H1 (cell line): Measurements from ENCODE around the gene ZBTB38. TPM values are rescaled to one million over a fixed set of nuclear protein-coding genes. Genes with fewer than 3 reads are reported as not detected.

Source experiments
- CTCF ChIA-PET: fragments of 300-600 bp; sonication (Branson Sonifier 250); formaldehyde crosslinking; loops from one replicate; lab custom pipeline; 2021; ENCODE audit not compliant: partially characterized antibody; lab: Charles Lee
- POLR2A ChIA-PET: fragments of 300-600 bp; sonication (Branson Sonifier 250); formaldehyde crosslinking; loops from one replicate; lab custom pipeline; 2021; ENCODE audit warnings: inconsistent platforms; ENCODE audit not compliant: partially characterized antibody; lab: Charles Lee
- DNase-seq, 2 experiments: peaks; one replicate each; pipeline versions ENCODE4 v3.0.0 to v3.0.0-alpha.2; 2010 to 2022; ENCODE audit warnings: low spot score in 2 of 2, low read depth in 1 of 2, mixed read lengths in 1 of 2
- FAIRE-seq: peaks from 2 replicates; lab custom pipeline; 2011; peaks lifted over from hg19 to GRCh38; lab: Jason Lieb, UNC
- H2AFZ ChIP-seq: 2 replicates; pipeline ENCODE4 v1.8.1; 2012; ENCODE audit warnings: low read length, inconsistent platforms
- H2AK5ac ChIP-seq: 2 replicates; pipeline ENCODE4 v1.6.1; 2013; ENCODE audit warnings: low read depth, low read length
- H2BK120ac ChIP-seq: replicated peaks from 2 replicates; pipeline ENCODE3; 2013; ENCODE audit warnings: low read depth, low read length, inconsistent platforms
- H2BK12ac ChIP-seq: 2 replicates; pipeline ENCODE4 v1.6.1; 2013; ENCODE audit warnings: low read depth, low read length
- H2BK15ac ChIP-seq: 2 replicates; pipeline ENCODE4 v1.6.1; 2013; ENCODE audit warnings: low read length
- H2BK20ac ChIP-seq: 2 replicates; pipeline ENCODE4 v1.6.1; 2013; ENCODE audit warnings: low read length
- H2BK5ac ChIP-seq: 2 replicates; pipeline ENCODE4 v1.6.1; 2013; ENCODE audit warnings: low read depth, low read length
- H3K14ac ChIP-seq: 2 replicates; pipeline ENCODE4 v1.6.1; 2013; ENCODE audit warnings: inconsistent platforms; ENCODE audit not compliant: insufficient read length
- H3K18ac ChIP-seq: 2 replicates; pipeline ENCODE4 v1.6.1; 2013; ENCODE audit warnings: low read length; ENCODE audit errors: extremely low read depth
- H3K23ac ChIP-seq: 2 replicates; pipeline ENCODE4 v1.6.1; 2013; ENCODE audit warnings: inconsistent platforms; ENCODE audit not compliant: insufficient read length
- H3K23me2 ChIP-seq: 2 replicates; pipeline ENCODE4 v1.6.1; 2013; ENCODE audit warnings: low read depth, low read length
- H3K27ac ChIP-seq: 2 replicates; pipeline ENCODE4 v1.6.1; 2011; ENCODE audit warnings: low read depth, low read length, inconsistent platforms
- H3K27me3 ChIP-seq, 4 experiments: replicated peaks in 1 of 4; 1 replicate in 1 of 4; 2 replicates in 3 of 4; pipeline versions ENCODE4 v1.6.1 to v1.8.1; 2011 to 2013; ENCODE audit warnings: low read length in 3 of 4, mild to moderate bottlenecking in 3 of 4, inconsistent platforms in 2 of 4, mixed read lengths in 2 of 4, moderate library complexity in 1 of 4; ENCODE audit not compliant: control insufficient read depth in 3 of 4, insufficient read depth in 3 of 4; ENCODE audit errors: extremely low read depth in 1 of 4
- H3K36me3 ChIP-seq, 4 experiments: 2 replicates each; pipeline versions ENCODE4 v1.6.1 to v1.8.1; 2011 to 2013; ENCODE audit warnings: mild to moderate bottlenecking in 4 of 4, low read length in 3 of 4, moderate library complexity in 2 of 4, control low read depth in 1 of 4, inconsistent platforms in 1 of 4; ENCODE audit not compliant: insufficient read depth in 4 of 4, control insufficient read depth in 2 of 4
- H3K4ac ChIP-seq: replicated peaks from 2 replicates; pipeline ENCODE3; 2013; ENCODE audit warnings: low read length, low read depth, mixed read lengths, inconsistent platforms; ENCODE audit not compliant: insufficient read length
- H3K4me1 ChIP-seq, 4 experiments: replicated peaks in 1 of 4; 1 replicate in 1 of 4; 2 replicates in 3 of 4; pipeline versions ENCODE4 v1.6.1 to v1.8.1; 2011 to 2013; ENCODE audit warnings: low read length in 3 of 4, inconsistent platforms in 2 of 4, mixed read lengths in 1 of 4; ENCODE audit not compliant: insufficient read depth in 4 of 4, control insufficient read depth in 3 of 4
- H3K4me2 ChIP-seq, 2 experiments: 2 replicates each; pipeline versions ENCODE4 v1.6.1 to v1.8.1; 2011 to 2013; ENCODE audit warnings: low read depth in 2 of 2, low read length in 2 of 2, control low read depth in 1 of 2, inconsistent platforms in 1 of 2, mild to moderate bottlenecking in 1 of 2; ENCODE audit not compliant: insufficient read depth in 1 of 2
- H3K4me3 ChIP-seq, 4 experiments: fragments of 200-600, 300-600 bp in 1 of 4; sonication (generic), shearing (Covaris generic), sonication (Bioruptor Twin) in 1 of 4; 2 replicates each; pipeline versions ENCODE4 v1.5.1 to v1.8.1; 2011 to 2016; ENCODE audit warnings: low read length in 4 of 4, low read depth in 3 of 4, control low read depth in 2 of 4, inconsistent platforms in 2 of 4, mild to moderate bottlenecking in 2 of 4, mixed read lengths in 1 of 4, moderate library complexity in 1 of 4; ENCODE audit not compliant: insufficient read depth in 2 of 4; ENCODE audit errors: extremely low read depth in 1 of 4
- H3K56ac ChIP-seq: replicated peaks from 2 replicates; pipeline ENCODE3; 2013; ENCODE audit warnings: low read depth, mild to moderate bottlenecking, mixed read lengths, low read length, inconsistent platforms; ENCODE audit not compliant: insufficient read length
- H3K79me1 ChIP-seq: 2 replicates; pipeline ENCODE4 v1.6.1; 2013; ENCODE audit warnings: low read depth, low read length, control low read depth
- H3K79me2 ChIP-seq, 2 experiments: 2 replicates each; pipeline versions ENCODE4 v1.6.1 to v1.8.1; 2012 to 2013; ENCODE audit warnings: low read length in 2 of 2, mild to moderate bottlenecking in 2 of 2, inconsistent platforms in 1 of 2; ENCODE audit not compliant: insufficient read depth in 2 of 2, control insufficient read depth in 1 of 2
- H3K9ac ChIP-seq, 4 experiments: replicated peaks in 1 of 4; 1 replicate in 1 of 4; 2 replicates in 3 of 4; pipeline versions ENCODE4 v1.6.1 to v1.8.1; 2011 to 2013; ENCODE audit warnings: low read depth in 3 of 4, low read length in 3 of 4, control low read depth in 2 of 4, mild to moderate bottlenecking in 2 of 4, moderate library complexity in 2 of 4, inconsistent platforms in 1 of 4; ENCODE audit errors: extremely low read depth in 1 of 4
- H3K9me3 ChIP-seq, 2 experiments: 2 replicates each; pipeline versions ENCODE4 v1.6.1 to v1.8.1; 2012 to 2013; ENCODE audit warnings: mild to moderate bottlenecking in 2 of 2, moderate library complexity in 2 of 2, control low read depth in 1 of 2, inconsistent platforms in 1 of 2, low read depth in 1 of 2, low read length in 1 of 2, mixed read lengths in 1 of 2; ENCODE audit not compliant: insufficient read depth in 2 of 2
- H4K20me1 ChIP-seq, 2 experiments: replicated peaks in 1 of 2; 2 replicates each; pipeline versions ENCODE3 to v1.8.1; 2011 to 2013; ENCODE audit warnings: inconsistent platforms in 2 of 2, low read length in 2 of 2, mild to moderate bottlenecking in 1 of 2; ENCODE audit not compliant: insufficient read depth in 2 of 2, control insufficient read depth in 1 of 2
- H4K5ac ChIP-seq: 2 replicates; pipeline ENCODE4 v1.6.1; 2013; ENCODE audit warnings: low read length, low read depth, mixed read lengths, inconsistent platforms; ENCODE audit not compliant: insufficient read length
- H4K8ac ChIP-seq: 2 replicates; pipeline ENCODE4 v1.8.0; 2013; ENCODE audit warnings: mild to moderate bottlenecking, moderate library complexity, low read length, inconsistent platforms; ENCODE audit not compliant: insufficient read depth; ENCODE audit errors: extremely low read depth
- H4K91ac ChIP-seq: replicated peaks from 2 replicates; pipeline ENCODE3; 2013; ENCODE audit warnings: low read length, mixed read lengths, inconsistent platforms; ENCODE audit not compliant: insufficient read length
- ATF3 ChIP-seq: IDR thresholded peaks from 2 replicates; pipeline ENCODE4 v1.6.1; 2011; ENCODE audit warnings: low read depth, mild to moderate bottlenecking, low read length; ENCODE audit not compliant: insufficient read depth
- E2F6 ChIP-seq: IDR thresholded peaks from 2 replicates; pipeline ENCODE4 v1.6.1; 2012; ENCODE audit warnings: inconsistent platforms
- HDAC6 ChIP-seq: IDR thresholded peaks from one replicate; pipeline ENCODE4 v1.7.1; 2012; ENCODE audit warnings: low read depth, mild to moderate bottlenecking, inconsistent platforms, low read length, moderate library complexity
- JUN ChIP-seq: IDR thresholded peaks from 2 replicates; pipeline ENCODE4 v1.6.1; 2011; ENCODE audit warnings: low read depth, mild to moderate bottlenecking, improper control_type of control experiment, low read length
- JUND ChIP-seq: IDR thresholded peaks from 2 replicates; pipeline ENCODE4 v1.6.1; 2011; ENCODE audit warnings: mild to moderate bottlenecking, improper control_type of control experiment, low read length
- NANOG ChIP-seq: IDR thresholded peaks from 2 replicates; pipeline ENCODE4 v1.6.1; 2011; ENCODE audit warnings: low read length, low read depth, mild to moderate bottlenecking, inconsistent platforms; ENCODE audit not compliant: insufficient read depth, poor library complexity, severe bottlenecking
- WGBS, 2 experiments: shearing (Covaris generic) in 1 of 2; methylation state at CpG; one replicate each; pipeline versions ENCODE4 v1.1.6 to v1.1.7; 2013 to 2015; ENCODE audit warnings: low lambda C conversion rate in 2 of 2, mixed read lengths in 2 of 2, inconsistent platforms in 1 of 2, low coverage in 1 of 2, missing lambda C conversion rate in 1 of 2; ENCODE audit not compliant: insufficient replicate concordance in 2 of 2, insufficient coverage in 1 of 2, insufficient read length in 1 of 2; ENCODE audit errors: extremely low coverage in 1 of 2, missing lambda C conversion rate in 1 of 2; 5-methylcytosine and 5-hydroxymethylcytosine counted together
- polyA plus RNA-seq, 7 experiments: library from polyadenylated mRNA; depleted of rRNA in 3 of 7; stranded (reverse) in 5 of 7; unstranded in 2 of 7; fragments of >200 nt in 5 of 7; fragments of 200-250 nt in 2 of 7; gene quantifications; 1 replicate in 5 of 7; 2 replicates in 1 of 7; 4 replicates in 1 of 7; pipeline versions ENCODE4 v1.2.1 to v1.2.3, GENCODE V29; 2011 to 2013; ENCODE audit warnings: missing spikeins in 2 of 7, mixed read lengths in 2 of 7
- total RNA-seq: library from RNA; stranded (reverse); fragmentation: NEBNext Ultra II Directional; extraction: Animal tissue kit (Norgen Biotek cat#: 25700); gene quantifications from 2 replicates; pipeline ENCODE4 v1.2.1, GENCODE V29; 2021

The ZBTB38 gene
- total and polyA plus RNA-seq, 2 of the 8 experiments (the other 6 are each of a cell fraction or from before 2014, with no cell fraction given), result 4.4 to 10.5 TPM

GRCh38 chr3:141373768-141374526 lies 5.6 kb downstream of the ZBTB38 start:
- no peak overlapping the region for H3K4ac ChIP-seq
- no peak for DNase-seq
- H3K9ac ChIP-seq, result no peak overlapping the region
- H3K18ac ChIP-seq, result no peak overlapping the region
- WGBS, 2 experiments, result 82% methylated on average over 7 of the region's 7 CpGs; no CpG with 5 or more reads in 1 of the 2 experiments
- POLR2A ChIA-PET, result interaction anchor here (0.9 kb wide), 1 partner anchor 20 kb away, joined by 4 read pairs; no protein-coding TSS in a partner anchor
- no peaks in the 10 kb centered on the region for H3K9me3 ChIP-seq
- H3K79me1 ChIP-seq, result no peaks in the 10 kb centered on the region
- H4K8ac ChIP-seq, result no peak overlapping the region
- no peak overlapping the region for H3K4me2 ChIP-seq
- H4K91ac ChIP-seq, result no peak overlapping the region
- no peak overlapping the region for H2BK20ac ChIP-seq
- peaks cover 3 to 8% (median 4%) of the 10 kb centered on the region in 4 experiments; a peak in 6 of 7 replicates for H3K4me1 ChIP-seq
- no peak overlapping the region; the same call in 1 of the 2 replicates for H2BK5ac ChIP-seq
- H3K23ac ChIP-seq, result no peak overlapping the region
- H3K27ac ChIP-seq, result no peak overlapping the region
- TF ChIP-seq NANOG (peak; percentile 84), ATF3 (0 out of 2 replicates have a peak, but pooled peaks have one; percentile 14), HDAC6 (no peak), JUND (peak; percentile 97), JUN (peak; percentile 81; the same call in 1 of the 2 replicates), E2F6 (no peak)
- no peak overlapping the region for H2BK12ac ChIP-seq
- H4K5ac ChIP-seq, result no peak overlapping the region
- no peak overlapping the region for H2BK120ac ChIP-seq
- H3K23me2 ChIP-seq, result no peaks in the 10 kb centered on the region
- no peak for FAIRE-seq
- H3K14ac ChIP-seq, result no peak overlapping the region
- no peaks in the 10 kb centered on the region for H3K79me2 ChIP-seq
- H3K4me3 ChIP-seq, result no peak overlapping the region
- H3K36me3 ChIP-seq, result no peaks in the 10 kb centered on the region
- no peaks in the 10 kb centered on the region for H3K27me3 ChIP-seq
- H2BK15ac ChIP-seq, result no peak overlapping the region
- H2AFZ ChIP-seq, result no peak overlapping the region
- CTCF ChIA-PET, result interaction anchor here (1.2 to 4.5 kb wide), 7 partner anchors 11 to 68 kb away, joined by 3 to 31 read pairs (median 7); no protein-coding TSS in a partner anchor
- no peaks in the 10 kb centered on the region for H4K20me1 ChIP-seq
- no peak overlapping the region for H3K56ac ChIP-seq
- H2AK5ac ChIP-seq, result no peak overlapping the region
